ENCODE measurements around the gene EIF4E1B.
A peak's percentile ranks its signal among the peaks of the same experiment; 100 is the strongest.

DNA sequence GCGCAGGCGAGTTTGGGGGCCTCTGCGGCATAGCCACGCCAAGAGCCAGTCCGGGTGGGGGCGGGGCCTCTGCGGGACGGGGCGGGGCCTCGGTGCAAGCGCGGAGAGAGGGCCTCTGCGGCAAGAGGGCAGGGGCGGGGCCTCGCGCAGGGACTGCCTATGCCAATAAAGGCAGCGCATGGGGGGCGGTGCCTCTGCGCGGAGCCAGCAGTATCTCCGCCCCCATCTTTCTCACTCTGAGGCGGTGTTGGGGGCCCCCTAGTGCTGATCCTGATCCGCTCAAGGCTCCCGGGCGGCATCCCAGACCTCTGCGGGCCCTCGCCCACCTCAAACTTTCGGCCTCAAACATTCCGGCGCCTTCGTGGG is 11.3 kb upstream of the EIF4E1B start:
- TF ChIP-seq, protein P1, sequence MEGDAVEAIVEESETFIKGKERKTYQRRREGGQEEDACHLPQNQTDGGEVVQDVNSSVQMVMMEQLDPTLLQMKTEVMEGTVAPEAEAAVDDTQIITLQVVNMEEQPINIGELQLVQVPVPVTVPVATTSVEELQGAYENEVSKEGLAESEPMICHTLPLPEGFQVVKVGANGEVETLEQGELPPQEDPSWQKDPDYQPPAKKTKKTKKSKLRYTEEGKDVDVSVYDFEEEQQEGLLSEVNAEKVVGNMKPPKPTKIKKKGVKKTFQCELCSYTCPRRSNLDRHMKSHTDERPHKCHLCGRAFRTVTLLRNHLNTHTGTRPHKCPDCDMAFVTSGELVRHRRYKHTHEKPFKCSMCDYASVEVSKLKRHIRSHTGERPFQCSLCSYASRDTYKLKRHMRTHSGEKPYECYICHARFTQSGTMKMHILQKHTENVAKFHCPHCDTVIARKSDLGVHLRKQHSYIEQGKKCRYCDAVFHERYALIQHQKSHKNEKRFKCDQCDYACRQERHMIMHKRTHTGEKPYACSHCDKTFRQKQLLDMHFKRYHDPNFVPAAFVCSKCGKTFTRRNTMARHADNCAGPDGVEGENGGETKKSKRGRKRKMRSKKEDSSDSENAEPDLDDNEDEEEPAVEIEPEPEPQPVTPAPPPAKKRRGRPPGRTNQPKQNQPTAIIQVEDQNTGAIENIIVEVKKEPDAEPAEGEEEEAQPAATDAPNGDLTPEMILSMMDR (IDR thresholded peaks at IDR 0.05): peak in 2 of 5 experiments; percentile 6 to 30
- no peak for TF ChIP-seq EP300 (IDR thresholded peaks at IDR 0.05)

All from tibial nerve (tissue), 4 donors.